Measurements from ENCODE around the gene CHST9.

DNA sequence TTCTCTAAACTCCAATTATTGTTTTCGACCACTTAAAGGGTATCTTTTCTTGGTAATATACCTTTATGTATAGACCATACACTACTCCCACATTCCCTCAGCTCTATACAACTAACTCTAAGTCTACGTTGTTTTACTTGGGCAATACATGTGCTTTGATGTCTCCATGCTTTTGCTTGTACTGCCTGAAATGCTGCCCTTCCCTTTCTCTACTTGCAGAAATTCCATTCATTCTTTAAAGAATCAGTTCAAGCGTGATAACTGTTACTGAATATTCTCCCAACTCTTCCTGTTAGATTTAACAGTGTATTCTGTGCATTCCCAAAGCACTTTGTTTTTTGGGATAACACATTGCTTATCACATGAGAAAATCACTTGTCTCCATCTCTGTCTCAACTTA is 162.6 kb downstream of the CHST9 start:
- TF ChIP-seq ZFX (IDR thresholded peaks at IDR 0.05; ENCODE audit: borderline replicate concordance) = no peak
- TF ChIP-seq, protein P1, sequence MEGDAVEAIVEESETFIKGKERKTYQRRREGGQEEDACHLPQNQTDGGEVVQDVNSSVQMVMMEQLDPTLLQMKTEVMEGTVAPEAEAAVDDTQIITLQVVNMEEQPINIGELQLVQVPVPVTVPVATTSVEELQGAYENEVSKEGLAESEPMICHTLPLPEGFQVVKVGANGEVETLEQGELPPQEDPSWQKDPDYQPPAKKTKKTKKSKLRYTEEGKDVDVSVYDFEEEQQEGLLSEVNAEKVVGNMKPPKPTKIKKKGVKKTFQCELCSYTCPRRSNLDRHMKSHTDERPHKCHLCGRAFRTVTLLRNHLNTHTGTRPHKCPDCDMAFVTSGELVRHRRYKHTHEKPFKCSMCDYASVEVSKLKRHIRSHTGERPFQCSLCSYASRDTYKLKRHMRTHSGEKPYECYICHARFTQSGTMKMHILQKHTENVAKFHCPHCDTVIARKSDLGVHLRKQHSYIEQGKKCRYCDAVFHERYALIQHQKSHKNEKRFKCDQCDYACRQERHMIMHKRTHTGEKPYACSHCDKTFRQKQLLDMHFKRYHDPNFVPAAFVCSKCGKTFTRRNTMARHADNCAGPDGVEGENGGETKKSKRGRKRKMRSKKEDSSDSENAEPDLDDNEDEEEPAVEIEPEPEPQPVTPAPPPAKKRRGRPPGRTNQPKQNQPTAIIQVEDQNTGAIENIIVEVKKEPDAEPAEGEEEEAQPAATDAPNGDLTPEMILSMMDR (IDR thresholded peaks at IDR 0.05) = no peak

Data from 22Rv1 (cell line).